Loucy (cell line): ENCODE data around the gene MON2.

Experiments used
- H2AFZ ChIP-seq: fragments of 200-600 bp; sonication (generic); 2 replicates; pipeline ENCODE4 v1.6.0; 2016; ENCODE audit warnings: antibody characterized with exemption, mild to moderate bottlenecking, low read length, moderate library complexity
- H3F3A ChIP-seq: fragments of 200-600 bp; 2 replicates; pipeline ENCODE4 v1.6.0; 2016; ENCODE audit warnings: antibody characterized with exemption, low read depth, mild to moderate bottlenecking
- H3K27me3 ChIP-seq: fragments of 200-600 bp; sonication (generic); 2 replicates; pipeline ENCODE4 v1.6.1; 2014; ENCODE audit warnings: low read length, mild to moderate bottlenecking; ENCODE audit not compliant: insufficient read depth, poor library complexity, severe bottlenecking
- H3K36me3 ChIP-seq: fragments of 200-600 bp; sonication (generic); 2 replicates; pipeline ENCODE4 v1.6.1; 2016; ENCODE audit warnings: low read length; ENCODE audit not compliant: insufficient read depth
- H3K4me1 ChIP-seq: fragments of 200-600 bp; sonication (generic); 2 replicates; pipeline ENCODE4 v1.5.1; 2014; ENCODE audit warnings: low read length, mild to moderate bottlenecking; ENCODE audit not compliant: insufficient read depth, poor library complexity, severe bottlenecking
- H3K4me2 ChIP-seq: fragments of 200-600 bp; sonication (generic); 2 replicates; pipeline ENCODE4 v1.6.0; 2014; ENCODE audit warnings: antibody characterized with exemption, low read length, low read depth, mild to moderate bottlenecking; ENCODE audit not compliant: poor library complexity, severe bottlenecking
- H3K4me3 ChIP-seq: fragments of 200-600 bp; sonication (generic); 2 replicates; pipeline ENCODE4 v1.5.1; 2014; ENCODE audit warnings: low read length, mild to moderate bottlenecking, mixed read lengths; ENCODE audit not compliant: poor library complexity, severe bottlenecking
- H3K79me2 ChIP-seq: fragments of 200-600 bp; sonication (generic); 2 replicates; pipeline ENCODE4 v1.6.1; 2014; ENCODE audit warnings: low read length; ENCODE audit not compliant: insufficient read depth
- H3K9ac ChIP-seq: fragments of 200-600 bp; sonication (generic); 2 replicates; pipeline ENCODE4 v1.6.0; 2014; ENCODE audit warnings: mild to moderate bottlenecking, low read depth, low read length, moderate library complexity; ENCODE audit not compliant: poor library complexity, severe bottlenecking
- H3K9me2 ChIP-seq: fragments of 200-600 bp; sonication (generic); replicated peaks from 2 replicates; pipeline ENCODE4 v1.6.1; 2016; ENCODE audit warnings: low read depth, low read length, mixed read lengths
- H3K9me3 ChIP-seq: fragments of 200-600 bp; sonication (generic); 2 replicates; pipeline ENCODE4 v1.6.1; 2014; ENCODE audit warnings: mild to moderate bottlenecking, antibody characterized with exemption, low read length, low read depth; ENCODE audit not compliant: insufficient read depth
- H4K20me1 ChIP-seq: fragments of 200-600 bp; sonication (generic); 2 replicates; pipeline ENCODE4 v1.6.0; 2014; ENCODE audit warnings: antibody characterized with exemption, low read length, mild to moderate bottlenecking; ENCODE audit not compliant: insufficient read depth, poor library complexity, severe bottlenecking
- CTCF ChIP-seq: fragments of 200-600 bp; sonication (generic); conservative IDR thresholded peaks from 2 replicates; pipeline ENCODE4 v1.5.1; 2014; ENCODE audit warnings: mild to moderate bottlenecking, antibody characterized with exemption, low read length
- EZH2phosphoT487 ChIP-seq: fragments of 200-600 bp; IDR thresholded peaks from 2 replicates; pipeline ENCODE4 v1.6.1; 2018; ENCODE audit warnings: antibody characterized with exemption, mild to moderate bottlenecking, moderate library complexity, borderline replicate concordance

The MON2 gene

GRCh38 chr12:62469704-62470103, 3.1 kb downstream of the MON2 start:
- peak overlapping the region; percentile 54 for H3K9ac ChIP-seq
- H3K4me3 ChIP-seq = peak overlapping the region; percentile 94
- no peaks in the 10 kb centered on the region for H3F3A ChIP-seq
- no peaks in the 10 kb centered on the region for H3K9me2 ChIP-seq
- H3K36me3 ChIP-seq = no peaks in the 10 kb centered on the region
- H3K9me3 ChIP-seq = no peaks in the 10 kb centered on the region
- peaks cover 32% of the 10 kb centered on the region for H4K20me1 ChIP-seq
- peaks cover 69% of the 10 kb centered on the region for H3K79me2 ChIP-seq
- H2AFZ ChIP-seq = no peak overlapping the region
- peaks cover 46% of the 10 kb centered on the region for H3K4me1 ChIP-seq
- H3K27me3 ChIP-seq = no peaks in the 10 kb centered on the region
- peak overlapping the region; percentile 77 for H3K4me2 ChIP-seq
- TF ChIP-seq EZH2phosphoT487 (no peak), CTCF (no peak)

GRCh38 chr12:62471734-62472133, 5.1 kb downstream of the MON2 start:
- TF ChIP-seq EZH2phosphoT487 (no peak), CTCF (no peak)
- peak overlapping the region; percentile 1 for H3K4me3 ChIP-seq
- H3K4me1 ChIP-seq = peaks cover 39% of the 10 kb centered on the region
- H3K4me2 ChIP-seq = peak overlapping the region; percentile 77
- H3K27me3 ChIP-seq = no peaks in the 10 kb centered on the region
- H3K79me2 ChIP-seq = peaks cover 81% of the 10 kb centered on the region
- H4K20me1 ChIP-seq = peaks cover 32% of the 10 kb centered on the region
- no peak overlapping the region for H3K9ac ChIP-seq
- no peaks in the 10 kb centered on the region for H3F3A ChIP-seq
- 0 out of 2 replicates have a peak, but pooled peaks cover under 1% of the 10 kb centered on the region for H3K36me3 ChIP-seq
- no peak overlapping the region for H2AFZ ChIP-seq
- H3K9me2 ChIP-seq = no peaks in the 10 kb centered on the region
- H3K9me3 ChIP-seq = no peaks in the 10 kb centered on the region

GRCh38 chr12:62472472-62472871, 5.8 kb downstream of the MON2 start:
- H4K20me1 ChIP-seq = peaks cover 32% of the 10 kb centered on the region
- peaks cover 39% of the 10 kb centered on the region for H3K4me1 ChIP-seq
- peak overlapping the region; percentile 77 for H3K4me2 ChIP-seq
- H3K4me3 ChIP-seq = peak overlapping the region; percentile 1
- TF ChIP-seq EZH2phosphoT487 (no peak), CTCF (peak; percentile 36; the same call in 1 of the 2 replicates)
- H3K36me3 ChIP-seq = 0 out of 2 replicates have a peak, but pooled peaks cover 3% of the 10 kb centered on the region
- no peak overlapping the region for H3K9ac ChIP-seq
- no peak overlapping the region for H2AFZ ChIP-seq
- H3K79me2 ChIP-seq = peaks cover 81% of the 10 kb centered on the region
- H3K9me3 ChIP-seq = no peaks in the 10 kb centered on the region
- H3F3A ChIP-seq = no peaks in the 10 kb centered on the region
- H3K27me3 ChIP-seq = no peaks in the 10 kb centered on the region
- H3K9me2 ChIP-seq = no peaks in the 10 kb centered on the region
